HG03175 (cell line): ENCODE results near the gene CFAP99.

Source experiments
- ATAC-seq: cut with Tn5 transposase; IDR thresholded peaks from one replicate; pipeline ENCODE4 v1.9.1; 2021; ENCODE audit warnings: mild to moderate bottlenecking, moderate library complexity; ENCODE audit not compliant: unreplicated experiment

Gene CFAP99

DNA sequence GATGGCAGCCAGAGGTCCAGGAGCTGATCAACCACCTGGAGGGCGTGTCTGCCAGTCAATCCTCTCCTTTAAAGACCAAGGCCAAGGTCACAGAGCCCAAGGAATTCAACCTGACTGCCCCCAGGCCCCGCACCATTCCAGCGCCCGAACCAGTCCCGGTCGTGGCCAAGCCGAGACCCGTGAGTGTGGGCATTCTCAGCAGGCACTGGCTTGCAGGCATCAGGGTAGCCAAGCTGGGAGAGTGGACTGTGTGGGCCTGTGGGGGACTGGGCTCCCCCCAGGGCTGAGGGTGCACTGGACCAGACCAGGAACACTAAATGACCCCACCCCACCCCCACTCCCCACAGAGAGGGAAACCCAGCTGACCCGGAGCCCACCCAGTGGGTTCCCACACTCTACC, 26.4 kb downstream of the CFAP99 start:
- no peak for ATAC-seq

DNA sequence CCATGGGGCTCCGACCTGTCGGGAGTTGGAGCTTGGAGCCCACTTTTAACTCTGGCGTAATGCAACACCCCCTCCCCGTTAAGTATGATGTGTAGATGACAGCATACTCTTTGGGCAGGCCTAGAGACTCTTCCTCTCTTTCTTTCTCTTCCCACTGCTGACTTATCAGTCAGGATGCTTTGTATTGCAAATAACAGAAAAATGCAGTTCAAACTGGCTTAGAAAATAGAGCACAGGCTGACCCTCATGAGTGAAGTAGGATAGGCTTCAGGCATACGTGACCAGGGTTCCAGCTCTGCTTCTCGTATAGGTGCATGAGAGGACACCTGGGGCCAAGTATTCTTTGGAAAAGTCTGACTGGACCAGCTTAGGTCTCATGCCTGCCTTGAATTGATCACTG, 26.8 kb downstream of the CFAP99 start:
- ATAC-seq, result no peak

DNA sequence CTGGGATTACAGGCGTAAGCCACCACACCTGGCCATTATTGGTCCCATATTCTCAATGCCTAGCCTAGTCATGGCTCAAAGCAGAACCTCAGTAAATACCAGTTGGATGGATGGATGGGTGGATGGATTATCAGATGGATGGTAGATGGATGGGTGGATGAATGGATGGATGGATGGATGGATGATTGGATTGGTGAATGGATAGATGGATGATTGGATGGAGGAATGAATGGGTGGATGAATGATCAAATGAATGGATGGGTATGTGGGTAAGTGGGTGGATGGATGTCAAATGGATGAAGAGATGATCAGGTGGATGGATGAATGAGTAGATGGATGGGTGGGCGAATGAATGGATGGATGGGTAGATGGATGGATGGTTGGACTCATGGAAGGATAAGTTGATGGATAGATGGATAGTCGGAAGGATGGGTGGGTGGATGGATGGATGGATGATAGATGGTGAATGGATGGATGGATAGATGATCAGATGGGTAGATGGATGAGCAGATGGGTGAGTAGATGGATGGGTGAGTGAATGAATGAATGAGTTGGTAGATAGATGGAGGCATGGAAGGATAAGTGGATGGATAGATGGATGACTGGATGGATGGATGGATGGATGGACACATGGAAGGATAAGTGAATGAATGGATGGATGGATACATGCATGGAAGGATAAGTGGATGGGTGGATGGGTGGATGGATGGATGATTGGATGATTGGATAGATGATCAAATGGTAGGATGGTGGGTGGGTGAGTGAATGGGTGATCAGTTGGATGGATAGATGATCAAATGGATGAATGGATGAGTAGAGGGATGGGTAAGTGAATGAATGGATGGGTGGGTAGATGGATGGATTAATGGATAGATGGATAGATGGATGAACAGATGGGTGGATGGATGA, 28.2 kb downstream of the CFAP99 start:
- ATAC-seq, result no peak

DNA sequence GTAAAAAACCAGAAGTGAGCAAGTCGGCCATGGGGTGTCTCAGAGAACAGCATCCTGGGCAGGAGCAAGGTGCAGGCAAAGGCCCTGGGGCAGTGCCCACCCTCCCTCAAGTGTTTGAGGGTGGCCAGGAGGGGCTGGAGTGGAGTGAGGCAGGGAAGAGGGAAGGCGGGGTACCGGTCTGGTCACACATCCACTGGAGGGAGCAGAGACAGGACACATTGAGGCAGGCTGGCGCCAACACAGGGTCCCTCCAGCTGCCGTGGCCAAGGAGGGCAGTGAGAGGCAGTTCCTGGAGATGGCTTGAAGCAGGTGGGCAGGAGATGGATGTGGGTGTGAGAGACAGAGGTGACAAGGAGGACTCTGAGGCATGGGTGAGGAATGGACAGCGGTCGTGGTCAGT, 29.8 kb downstream of the CFAP99 start:
- ATAC-seq, result no peak

DNA sequence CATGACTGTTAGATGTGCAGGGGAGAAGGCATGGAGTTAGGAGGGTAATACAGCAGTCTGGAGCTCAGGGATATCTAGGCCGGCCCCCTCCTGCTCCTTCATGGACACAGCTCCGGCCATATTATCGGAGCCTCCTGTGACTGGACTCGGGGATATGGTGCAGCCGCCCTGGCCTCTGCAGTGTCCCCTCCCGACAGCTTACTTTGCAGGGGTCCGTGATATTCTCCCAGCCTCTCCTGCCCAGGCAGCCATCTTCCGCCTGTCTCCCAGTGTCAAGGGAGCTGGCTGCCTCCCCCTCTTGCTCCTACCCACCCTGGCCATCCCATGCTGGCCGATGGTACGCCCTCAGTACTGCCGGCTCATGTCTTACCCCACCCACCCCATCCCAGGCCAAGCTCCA, 30.3 kb downstream of the CFAP99 start:
- ATAC-seq, result no peak

DNA sequence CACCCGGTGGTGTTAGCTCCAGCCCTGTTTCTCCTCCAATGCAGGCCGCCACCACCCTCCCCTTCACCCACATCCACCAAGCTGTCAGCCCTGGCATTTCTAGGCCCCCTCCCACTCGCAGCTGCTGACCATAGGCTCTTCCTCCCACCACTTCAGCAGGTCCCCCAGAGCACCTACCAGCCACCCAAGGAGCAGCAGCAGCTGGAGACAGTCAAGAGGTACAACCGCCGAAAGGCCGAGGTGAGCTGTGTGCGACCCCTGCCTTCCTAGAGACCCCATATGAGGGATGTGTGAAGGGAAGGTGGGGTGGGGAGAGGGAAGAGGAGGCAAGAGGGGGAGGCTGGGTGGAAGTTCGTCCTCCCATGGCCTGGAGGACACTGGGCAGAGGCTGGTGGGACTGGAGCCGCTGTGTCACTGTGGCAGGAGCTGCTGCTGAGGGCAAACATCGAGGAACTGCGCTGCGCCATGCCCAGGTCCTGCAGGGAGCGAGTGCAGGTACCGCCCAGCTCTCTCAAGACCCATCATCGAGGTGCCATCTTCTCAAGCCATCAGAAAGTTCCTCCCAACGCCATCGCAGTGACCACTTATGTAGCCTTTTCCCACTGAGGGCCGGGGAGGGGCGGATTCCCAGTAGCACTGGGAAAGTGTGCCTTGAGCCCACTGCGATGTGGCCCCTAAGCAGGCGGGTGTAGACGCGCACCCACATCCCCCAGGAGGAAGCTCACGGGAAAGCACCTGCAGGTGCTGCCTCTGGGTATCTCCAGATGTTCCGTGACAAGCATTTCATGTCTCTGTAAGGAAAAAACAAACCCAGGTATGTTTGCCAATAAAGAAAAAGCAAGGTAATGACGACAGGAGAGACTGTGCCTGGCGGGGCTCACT, 31.0 kb downstream of the CFAP99 start:
- no peak for ATAC-seq

DNA sequence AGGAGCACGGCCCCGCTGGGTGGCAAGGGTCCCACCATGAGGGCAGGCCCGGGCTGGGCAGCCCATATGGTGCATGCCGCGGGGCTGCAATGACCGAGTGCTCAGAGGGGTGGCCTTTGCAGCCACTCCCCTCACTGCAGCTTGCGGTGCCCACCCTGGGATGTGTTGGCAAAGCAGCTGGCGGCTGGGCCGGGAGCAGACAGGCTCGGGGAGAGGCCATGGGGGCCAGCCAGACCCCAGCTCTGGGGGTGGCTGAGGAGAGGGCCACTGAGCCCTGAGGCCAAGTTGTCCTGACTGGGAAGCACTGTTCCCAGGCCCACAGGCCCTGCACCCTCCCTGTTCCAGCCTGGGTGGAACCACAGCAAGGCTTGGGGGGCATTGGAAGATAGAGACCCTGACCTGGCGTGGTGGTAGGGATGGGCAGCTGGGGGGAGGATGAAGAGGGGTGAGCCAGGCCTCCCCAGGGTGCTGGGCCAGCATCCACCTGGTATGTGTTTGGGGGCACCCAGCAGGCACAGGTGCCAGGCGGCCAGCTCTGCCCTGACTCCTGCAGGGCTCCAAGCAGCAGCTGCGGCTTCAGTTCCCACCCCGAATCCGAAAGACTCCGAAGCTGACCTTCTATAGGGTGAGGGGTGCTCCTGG, 31.8 kb downstream of the CFAP99 start:
- ATAC-seq, result no peak

DNA sequence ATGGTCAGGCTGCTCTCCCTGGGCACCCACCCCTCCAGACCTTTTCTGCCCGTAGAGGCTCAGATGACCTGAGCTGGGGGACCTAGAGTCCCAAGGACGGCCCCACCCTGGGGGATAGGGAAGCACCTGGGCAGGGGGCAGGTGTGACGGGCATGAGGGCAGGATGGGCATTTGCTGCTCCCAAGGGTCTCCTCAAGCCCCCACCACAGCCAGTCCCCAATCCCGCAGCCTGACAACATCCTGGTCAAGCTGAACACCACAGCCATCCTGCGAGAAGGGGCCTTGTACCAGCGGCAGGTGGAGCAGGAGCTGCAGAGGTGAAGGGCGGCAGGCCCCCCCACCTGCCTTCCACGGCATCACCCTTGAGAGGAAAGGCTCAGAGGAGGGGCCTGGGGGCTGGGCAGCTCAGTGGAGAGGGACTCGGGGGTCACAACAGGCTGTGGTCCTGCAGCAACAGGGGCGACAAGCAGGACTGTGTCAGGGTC, 32.3 kb downstream of the CFAP99 start:
- no peak for ATAC-seq

DNA sequence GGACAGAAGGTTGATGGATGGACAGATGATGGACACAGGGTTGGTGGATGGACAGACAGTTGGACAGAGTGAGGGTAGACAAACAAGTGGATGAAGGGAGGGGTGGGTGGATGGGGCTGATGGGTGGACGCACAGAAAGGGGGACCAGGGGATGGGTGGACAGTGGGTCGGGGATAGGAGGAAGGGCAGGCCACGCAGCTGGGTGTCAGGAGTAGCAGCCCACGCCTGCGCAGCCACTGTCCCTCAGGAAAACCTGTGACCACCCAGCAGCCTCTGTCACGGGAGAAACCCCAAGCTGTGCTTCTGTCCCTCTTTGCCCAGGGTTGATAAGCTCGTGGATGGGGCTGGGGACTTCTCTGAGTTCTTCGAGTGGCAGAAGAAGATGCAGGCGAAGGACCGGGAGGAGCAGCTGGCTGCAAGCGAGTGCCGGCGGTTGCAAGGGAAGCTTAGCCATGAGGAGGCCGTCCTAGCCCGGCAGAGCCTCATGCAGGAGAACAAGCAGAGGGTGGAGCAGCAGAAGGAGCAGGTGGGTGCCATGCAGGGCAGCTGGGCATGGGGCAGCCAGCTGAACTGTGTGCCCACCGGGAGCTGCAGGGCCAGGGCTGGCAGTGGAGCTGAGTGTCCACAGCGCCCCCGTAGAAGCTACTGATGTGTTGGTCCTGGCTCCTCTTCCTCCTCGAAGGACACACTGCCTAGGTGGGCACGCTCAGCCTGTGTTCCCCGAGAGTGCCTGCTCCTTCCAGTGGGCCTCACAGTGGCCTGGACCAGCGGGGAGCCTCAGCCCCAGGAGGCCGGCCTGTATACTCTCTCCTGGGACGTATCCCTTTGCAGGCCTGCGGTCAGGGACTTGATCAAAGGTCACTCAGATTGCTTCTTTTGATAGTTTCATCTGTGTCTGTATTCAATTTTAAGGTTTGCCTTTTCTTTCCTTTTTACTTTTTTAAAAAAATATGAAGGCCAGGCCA, 33.3 kb downstream of the CFAP99 start:
- no peak for ATAC-seq

DNA sequence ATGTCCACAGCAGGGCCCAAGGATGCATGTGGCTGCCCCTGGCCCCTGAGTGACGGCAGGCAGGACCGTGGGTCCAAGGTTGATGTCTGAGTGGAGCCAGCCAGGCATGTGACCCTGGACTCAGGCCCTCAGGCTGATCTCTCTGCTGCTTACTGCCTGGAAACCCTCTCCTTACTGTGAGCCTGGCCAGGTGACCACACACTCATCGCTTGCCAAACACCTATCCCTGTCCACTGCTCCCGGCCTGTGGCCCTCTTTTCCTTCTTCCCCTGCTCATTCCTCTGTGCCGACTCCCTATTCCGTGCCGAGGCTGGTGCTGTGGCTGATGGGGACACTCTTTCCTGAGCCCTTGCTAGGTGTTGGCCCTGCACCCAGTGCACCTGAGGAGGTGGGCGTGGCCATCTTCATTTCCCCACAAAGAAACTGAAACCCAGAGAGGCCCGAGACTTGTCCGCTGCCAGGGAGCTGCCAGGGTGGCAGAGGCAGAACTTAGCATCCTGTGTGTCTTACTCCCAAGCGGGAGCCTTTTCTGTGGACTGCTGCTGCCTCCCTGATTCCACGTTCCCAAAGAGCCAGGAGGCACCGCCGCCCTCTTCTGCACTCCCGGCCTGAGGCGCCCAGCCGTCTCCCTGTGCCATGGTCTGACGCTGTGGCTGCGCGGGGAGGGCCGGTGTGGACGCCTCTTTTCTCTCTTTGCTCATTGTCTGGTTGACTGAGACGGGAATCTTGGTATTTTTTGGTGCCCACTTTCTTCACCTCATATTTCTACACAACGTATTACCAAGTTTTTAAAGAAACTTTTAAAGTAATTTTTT, 38.9 kb downstream of the CFAP99 start:
- no peak for ATAC-seq

DNA sequence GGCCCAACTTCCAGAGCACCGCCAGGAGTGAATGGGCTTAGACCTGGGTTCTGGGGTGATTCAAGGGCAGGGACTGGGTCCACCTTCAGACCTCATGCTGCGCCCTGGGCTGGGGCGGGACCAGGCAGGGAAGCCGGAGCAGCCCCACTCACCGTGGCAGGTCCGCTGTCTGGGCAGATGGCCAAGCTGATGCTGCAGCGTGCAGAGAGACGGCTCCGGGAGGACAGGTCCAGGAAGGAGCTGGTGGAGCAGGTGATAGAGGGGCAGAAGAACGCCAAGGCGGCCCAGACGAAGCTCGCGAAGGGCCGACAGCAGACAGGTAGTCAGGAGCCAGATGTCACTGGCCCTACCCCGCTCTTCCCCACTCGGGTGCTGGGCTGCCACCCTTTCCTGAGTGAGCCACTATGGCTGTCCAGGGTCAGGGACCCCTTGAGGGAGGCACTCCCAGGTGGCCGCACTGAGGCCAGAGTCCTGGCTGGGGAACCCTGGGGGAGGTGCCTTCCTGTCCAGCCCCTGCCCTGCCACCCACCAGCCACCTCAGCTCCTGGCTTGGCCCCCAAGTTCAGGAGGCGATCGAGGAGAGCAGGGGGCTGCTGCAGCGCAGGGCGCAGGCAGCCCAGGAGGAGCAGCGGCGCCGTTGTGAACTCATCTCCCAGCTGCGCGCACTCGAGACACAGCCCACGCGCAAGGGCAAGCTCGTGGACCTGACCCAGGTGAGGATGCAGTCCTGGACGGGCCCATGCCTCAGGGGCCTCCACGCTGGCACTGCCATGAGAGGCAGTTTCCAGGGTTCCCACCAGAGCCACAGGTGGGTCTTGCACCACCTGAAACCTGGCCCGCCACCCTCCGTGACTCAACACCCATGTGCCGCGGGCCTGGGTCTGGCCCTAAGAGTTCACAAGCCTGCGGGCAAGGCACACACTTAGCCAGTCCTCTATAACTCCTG, 40.1 kb downstream of the CFAP99 start:
- ATAC-seq, result no peak

DNA sequence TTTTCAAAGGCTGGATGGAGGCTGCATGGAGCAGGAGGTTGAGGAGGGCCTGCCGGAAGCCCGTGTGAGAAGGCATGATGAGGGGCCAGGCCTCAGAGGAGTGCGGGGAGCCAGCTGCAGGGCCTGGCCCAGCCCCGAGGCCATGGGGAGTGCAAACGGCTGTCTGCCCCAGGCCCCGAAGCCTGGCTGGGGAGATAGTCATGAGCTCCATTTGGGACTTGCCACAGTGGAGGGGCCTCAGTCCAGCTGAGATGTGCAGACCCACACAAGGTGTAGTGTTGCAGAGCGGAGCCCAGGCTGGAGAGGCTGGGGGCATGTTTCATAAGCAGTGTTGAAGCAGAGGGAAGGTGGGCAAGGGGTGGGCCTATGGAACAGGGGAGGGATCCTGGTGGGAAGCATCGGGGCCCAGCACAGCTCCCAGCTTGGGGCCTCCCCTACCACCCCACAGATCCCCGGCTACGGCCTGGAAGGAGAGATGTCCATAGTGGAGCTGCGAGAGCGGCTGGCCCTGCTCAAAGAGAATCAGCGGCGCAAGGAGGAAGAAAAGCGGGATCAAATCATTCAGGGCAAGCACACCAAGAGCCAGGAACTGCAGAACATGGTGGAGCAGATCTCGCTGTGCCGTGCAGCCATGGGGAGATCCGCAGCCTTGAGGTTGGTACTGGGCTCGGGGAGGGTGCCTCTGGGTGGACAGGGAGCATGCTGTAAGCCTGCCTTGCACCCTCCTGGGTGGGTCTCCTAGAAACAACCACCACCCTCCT, 41.0 kb downstream of the CFAP99 start:
- no peak for ATAC-seq

DNA sequence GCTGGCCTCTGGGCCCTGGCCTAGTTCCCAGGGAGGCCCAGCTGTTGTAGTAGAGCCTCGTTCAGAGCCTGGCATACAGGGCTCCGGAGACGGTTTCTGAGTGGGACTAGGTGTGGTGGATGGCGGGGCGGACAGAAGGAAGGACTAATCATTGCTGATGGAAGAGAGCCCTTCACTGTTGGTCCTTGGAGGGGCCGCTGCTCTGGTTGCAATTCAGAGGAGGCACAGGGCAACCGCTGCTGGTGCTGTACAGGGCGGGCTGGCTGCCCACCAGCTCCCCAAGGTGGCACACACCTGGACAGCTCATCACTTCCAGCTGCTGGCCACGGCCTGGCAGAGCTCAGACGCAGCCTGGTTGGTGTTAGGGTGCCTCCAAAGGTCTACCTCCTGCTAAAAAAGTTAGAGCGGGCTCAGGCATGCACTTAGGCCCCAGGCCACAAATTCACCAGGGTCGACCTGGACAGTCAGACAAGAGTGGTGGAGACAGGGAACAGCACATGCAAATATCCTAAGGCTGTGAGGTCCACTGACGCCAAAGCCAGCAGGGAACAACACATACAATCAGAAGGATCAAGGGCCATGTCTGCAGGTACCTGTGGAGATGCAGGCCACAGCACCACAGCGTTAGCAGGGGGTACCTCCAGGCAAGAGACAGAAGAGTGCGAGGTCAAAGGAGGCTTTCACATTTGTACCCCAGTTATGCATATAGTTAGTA, 42.6 kb downstream of the CFAP99 start:
- ATAC-seq, result no peak

DNA sequence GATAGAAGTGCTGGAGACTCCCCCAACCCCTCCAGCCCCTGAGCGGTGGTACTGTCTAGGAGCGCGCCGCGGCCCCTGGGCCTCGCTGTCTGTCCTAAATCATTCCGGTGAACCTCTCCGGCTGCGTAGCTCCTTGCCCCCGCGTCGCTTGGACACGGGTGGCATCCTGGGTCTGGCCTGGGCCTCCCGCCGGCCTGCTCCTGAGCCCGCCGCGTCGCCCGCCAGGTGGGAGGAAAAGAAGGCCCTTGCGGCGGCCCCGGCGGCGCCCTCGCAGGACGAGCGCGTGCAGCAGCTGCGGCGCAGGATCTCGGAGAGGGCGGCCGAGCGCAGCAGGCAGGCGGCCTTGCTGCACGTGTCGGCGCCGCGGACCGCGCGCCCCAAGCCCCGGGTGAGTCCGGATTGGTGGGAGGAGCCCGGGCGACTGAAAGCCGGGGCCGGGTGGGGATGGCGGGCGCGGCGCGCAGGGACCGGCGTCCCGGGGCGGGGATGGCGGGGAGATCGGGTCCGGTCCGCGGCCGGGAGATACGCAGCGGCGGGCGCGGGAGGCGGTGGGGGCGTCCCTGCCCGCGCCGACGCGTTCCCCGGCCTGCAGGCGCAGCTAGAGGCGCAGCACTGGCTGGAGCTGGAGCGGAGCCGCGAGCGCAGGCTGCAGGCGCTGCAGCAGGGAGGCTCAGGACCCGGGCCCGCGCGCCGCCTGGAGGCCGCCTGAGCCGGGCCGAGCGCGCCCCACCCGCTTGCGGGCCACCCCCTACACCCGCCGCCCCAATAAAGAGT, 43.6 kb downstream of the CFAP99 start:
- peak; percentile 84 for ATAC-seq

DNA sequence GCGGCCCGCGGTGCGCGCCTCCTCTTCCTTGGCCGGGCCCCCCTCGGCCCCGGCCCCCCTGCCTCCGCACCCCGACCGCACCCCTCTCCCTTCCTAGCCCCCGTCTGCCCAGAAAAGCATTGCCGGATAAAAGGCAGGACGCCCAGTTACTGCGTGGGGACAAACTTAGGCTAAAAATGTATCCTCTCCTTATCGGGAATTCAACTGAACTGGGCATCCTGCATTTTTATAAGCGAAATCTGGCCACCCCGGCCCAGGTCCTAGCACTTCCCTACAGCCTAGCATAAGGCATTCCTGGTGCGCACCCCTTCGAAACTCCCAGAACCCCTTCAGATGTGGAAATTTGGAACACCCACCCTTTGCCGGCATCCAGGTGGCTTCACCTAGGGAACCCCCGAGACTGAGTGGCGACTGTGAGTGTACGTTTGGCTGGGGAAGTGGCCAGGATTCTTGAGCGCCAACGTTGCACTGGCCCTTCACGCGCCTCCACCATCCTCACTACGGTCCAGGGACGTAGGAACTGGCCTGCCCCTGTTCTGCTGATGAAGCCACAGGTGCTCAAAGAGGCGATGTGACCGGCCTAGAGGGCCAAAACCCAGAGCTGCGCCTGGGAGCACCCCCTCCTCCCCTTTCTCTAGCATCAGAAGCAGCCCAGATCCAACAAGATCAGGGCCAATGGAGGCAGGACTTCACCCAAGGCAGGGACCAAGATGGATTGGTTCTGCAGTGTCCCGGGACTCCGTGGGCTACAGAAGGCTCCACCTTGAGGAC, 44.4 kb downstream of the CFAP99 start:
- ATAC-seq, result no peak
